GM18858 (cell line): ENCODE measurements around the gene RDH16.
"Not testable (repeated sequence)": the region's sequence is repeated elsewhere in the genome, so short reads cannot be mapped to it uniquely, and the experiment has no call there.

ENCODE experiments used
- ATAC-seq: cut with Tn5 transposase; IDR thresholded peaks from one replicate; pipeline ENCODE4 v1.9.1; 2021; ENCODE audit not compliant: unreplicated experiment

Gene RDH16

DNA sequence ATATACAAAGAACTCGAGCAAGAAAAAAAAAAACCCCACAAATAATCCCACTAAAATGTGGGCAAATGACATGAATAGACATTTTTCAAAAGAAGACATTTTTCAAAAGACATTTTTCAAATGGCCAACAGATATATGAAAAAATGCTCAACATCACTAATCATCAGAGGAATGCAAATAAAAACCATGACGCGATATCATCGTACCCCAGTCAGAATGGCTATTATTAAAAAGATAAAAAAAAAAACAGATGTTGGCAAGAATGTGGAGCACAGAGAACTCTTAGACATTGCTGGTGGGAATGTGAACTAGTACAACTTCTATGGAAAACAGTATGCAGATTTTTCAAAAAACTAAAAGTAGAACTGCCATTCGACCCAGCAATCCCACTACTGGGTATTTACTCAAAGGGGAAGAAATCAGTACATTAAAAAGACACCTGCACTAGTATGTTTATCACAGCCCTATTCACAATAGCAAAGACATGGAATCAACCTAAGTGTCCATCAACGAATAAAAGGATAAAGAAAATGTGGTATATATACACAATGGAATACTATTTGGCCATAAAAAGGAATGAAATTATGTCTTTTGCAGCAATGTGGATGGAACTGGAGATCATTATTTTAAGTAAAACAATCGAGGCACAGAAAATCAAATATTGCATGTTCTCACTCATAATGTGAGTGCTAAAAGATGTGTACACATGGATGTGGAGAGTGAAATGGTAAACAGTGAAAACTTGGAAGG is 32.6 kb upstream of the RDH16 start:
- ATAC-seq = no peak

DNA sequence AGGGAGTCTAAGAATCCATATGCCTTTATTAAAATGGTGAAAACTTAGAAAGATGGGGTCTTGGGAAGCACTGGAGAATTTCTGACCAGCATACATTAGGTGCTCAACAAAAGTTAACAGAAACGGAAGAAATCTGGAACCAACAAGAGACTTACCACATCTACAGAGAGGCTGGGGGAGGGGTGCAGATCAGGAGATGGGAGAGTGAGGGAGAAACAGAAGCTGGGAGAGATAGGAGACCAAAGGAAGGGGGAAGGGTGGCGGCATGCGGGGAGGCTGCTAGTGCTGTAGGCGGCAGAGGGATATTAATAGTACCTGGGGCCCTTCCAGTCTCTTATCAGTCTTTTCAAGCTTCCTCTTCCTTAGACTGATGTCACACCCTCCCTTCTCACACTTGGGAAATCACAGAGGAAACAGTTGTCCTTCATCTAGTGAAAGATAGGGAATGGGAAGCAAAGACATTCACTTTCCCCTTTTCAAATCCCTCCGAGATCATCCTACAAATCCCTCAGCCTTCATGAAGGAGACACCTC is 30.9 kb upstream of the RDH16 start:
- ATAC-seq = no peak

DNA sequence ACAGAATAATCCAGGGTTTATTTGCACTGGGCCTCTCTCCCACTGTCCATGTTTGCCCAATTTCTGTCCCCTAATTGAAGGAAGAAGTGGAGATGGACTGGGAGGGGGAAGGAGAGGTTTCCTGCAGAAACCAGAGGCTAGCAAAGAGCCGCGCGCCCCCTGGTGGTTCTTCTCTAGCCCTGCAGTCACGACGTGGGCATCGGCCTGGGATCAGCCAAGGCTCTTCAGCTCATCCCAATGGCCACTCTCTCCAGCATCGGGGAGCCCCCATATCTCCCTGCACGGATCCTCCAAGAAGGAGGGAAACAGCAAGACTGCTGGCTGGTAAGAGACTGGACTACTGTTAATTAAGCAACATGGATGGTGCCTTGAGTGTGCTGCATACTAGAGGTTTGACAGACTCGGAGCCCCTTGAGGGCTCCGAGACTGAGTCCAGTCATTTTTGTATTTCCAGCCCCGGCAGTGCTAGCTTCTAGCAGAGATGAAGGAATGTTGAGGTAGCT is 30.2 kb upstream of the RDH16 start:
- no peak for ATAC-seq

DNA sequence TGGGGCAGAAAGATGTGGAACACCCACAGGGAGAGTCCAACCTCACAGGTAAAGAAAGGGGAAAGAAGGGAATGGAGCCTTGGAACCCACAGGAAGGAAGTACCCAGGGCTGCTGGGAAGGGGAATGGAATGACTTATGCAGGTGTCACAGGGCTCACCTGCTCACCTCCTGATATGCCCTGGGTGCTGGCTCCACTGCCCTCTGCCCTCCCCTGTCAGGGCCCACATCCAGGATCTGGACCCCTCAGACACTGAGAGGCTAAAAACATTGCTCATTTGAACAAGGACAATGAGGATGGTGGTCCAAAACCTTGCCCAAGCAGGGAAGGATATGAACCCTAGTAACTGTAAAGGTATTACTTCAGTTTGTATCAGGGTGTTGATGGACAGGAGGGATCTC is 29.6 kb upstream of the RDH16 start:
- ATAC-seq = no peak

GRCh38 chr12:56985714-56986113 is 28.3 kb upstream of the RDH16 start:
- ATAC-seq = not testable (repeated sequence)

- ATAC-seq = no peak
These were observed 26.0 kb upstream of the RDH16 start for GRCh38 chr12:56983386-56983785.

DNA sequence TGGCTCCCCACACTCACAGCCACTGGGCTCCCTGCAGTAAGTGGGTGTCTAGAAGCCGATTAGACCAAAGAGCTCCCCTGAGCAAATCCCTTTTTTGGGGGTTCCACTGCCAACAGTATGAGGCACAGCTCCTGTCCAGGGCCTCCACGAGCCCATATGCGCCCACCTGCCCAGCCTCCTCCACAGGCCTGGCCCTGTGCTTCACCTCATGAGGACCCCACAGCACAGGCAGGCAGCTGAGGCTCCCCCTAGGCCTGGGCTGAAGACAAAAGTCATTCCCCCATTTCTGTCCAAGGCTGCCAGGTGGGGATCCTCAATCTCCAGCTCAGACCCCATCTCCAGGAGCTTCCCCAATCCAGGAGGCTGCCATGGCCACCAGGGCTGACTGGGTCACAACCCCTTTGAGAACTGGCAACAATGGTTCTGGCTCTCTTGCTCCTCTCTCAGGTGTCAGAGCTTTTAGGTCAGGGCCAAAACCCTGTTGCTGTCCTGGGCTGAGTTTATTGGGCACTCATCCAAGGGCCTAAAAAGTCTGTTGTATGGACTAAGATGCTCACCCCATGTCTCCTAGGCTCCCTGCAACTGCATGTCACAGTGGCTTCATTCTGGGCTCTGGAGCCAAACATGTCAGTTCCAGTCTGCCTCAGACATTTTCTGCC is 25.3 kb upstream of the RDH16 start:
- not testable (repeated sequence) for ATAC-seq

GRCh38 chr12:56980941-56981530 is 23.6 kb upstream of the RDH16 start:
- no peak for ATAC-seq

DNA sequence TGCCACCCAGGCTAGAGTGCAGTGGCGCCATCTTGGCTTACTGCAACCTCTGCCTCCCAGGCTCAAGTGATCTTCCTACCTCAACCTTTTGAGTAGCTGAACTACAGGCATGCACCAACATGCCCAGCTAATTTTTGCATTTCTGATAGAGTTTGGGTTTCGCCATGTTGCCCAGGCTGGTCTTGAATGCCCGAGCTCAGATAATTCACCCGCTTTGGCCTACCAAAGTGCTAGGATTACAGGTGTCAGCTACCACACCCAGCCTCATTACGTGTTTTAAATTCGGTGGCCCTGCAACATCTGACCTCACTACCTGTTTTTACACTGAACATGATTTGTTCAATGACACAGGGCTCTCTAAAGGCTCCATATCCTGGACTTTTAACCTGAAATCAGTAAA is 22.9 kb upstream of the RDH16 start:
- ATAC-seq = no peak

GRCh38 chr12:56979628-56980027 is 22.2 kb upstream of the RDH16 start:
- ATAC-seq = no peak

DNA sequence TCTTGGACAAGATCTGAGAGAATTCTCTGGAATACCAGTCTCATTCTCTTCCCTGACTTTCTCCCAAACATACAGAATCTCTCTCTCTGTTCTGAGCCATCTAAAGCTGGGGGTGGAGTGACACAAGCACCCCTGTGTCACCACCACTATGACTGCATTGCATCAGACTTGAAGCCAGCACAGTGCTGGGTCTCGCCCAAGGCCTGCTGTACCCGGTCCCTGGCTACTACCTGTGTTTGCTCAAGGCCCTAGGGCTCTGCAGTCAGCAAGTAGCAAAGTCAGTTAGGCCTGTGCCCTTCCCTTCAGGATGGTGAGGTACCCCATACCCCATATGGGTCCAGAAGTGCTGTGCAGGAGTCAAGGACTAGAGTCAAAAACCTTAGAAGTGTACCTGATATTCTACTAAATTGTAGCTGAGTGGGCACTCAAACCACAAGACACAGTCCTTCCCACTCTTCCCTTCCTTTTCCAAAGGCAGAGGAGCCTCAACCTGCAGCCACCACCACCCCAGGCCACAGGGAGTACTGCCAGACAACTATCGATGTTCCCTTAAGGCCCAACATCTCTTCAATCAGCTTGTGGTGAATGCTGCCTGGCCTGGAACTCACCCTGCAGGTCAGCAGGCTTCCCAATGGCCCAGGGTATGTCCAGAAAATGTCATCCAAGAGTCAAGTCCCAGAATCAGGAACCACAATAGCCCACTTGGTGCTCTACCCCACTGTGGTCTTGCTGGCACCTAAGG is 21.2 kb upstream of the RDH16 start:
- ATAC-seq = no peak

DNA sequence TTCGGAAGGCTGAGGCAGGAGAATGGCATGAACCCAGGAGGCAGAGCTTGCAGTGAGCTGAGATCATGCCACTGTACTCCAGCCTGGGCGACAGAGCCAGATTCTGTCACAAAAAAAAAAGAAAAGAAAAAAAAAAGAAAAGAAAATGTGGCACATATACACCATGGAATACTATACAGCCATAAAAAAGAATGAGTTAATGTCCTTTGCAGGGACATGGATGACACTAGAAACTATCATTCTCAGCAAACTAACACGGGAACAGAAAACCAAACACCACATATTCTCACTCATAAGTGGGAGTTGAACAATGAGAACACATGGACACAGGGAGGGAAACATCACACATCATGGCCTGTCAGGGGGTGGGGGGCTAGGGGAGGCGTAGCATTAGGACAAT is 20.0 kb upstream of the RDH16 start:
- ATAC-seq = not testable (repeated sequence)

DNA sequence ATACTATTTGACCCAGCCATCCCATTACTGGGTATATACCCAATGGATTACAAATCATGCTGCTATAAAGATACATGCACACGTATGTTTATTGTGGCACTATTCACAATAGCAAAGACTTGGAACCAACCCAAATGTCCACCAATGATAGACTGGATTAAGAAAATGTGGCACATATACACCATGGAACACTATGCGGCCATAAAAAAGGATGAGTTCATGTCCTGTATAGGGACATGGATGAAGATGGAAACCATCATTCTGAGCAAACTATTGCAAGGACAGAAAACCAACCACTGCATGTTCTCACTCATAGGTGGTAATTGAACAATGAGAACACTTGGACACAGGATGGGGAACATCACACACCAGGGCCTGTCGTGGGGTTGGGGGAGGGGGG is 16.8 kb upstream of the RDH16 start:
- not testable (repeated sequence) for ATAC-seq

DNA sequence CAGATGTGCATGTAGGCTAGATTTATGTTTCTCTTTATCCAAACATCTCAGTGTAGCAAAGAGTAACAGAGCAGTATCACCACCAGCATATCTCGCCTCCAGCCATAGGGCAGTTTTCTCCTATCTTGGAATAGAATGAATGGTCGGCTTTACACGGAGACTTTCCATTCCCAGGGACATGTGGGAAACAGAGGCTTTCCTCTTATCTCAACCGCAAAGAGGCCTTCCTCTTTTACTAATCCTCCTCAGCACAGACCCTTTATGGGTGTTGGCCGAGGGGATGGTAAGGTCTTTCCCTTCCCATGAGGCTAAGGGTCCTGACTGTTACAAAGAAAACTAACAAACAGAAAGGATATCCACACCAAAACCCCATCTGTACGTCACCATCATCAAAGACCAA is 11.5 kb upstream of the RDH16 start:
- ATAC-seq = not testable (repeated sequence)

DNA sequence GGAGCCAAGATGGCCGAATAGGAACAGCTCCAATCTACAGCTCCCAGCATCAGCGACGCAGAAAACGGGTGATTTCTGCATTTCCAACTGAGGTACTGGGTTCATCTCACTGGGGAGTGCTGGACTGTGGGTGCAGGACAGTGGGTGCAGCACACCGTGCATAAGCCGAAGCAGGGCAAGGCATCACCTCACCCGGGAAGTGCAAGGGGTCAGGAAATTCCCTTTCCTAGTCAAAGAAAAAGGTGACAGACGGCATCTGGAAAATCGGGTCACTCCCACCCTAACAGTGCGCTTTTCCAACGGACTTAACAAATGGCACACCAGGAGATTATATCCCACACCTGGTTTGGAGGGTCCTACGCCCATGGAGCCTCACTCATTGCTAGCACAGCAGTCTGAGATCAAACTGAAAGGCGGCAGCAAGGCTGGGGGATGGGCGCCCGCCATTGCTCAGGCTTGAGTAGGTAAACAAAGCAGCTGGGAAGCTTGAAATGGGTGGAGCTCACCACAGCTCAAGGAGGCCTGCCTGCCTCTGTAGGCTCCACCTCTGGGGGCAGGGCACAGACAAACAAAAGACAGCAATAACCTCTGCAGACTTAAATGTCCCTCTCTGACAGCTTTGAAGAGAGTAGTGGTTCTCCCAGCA is 8.7 kb upstream of the RDH16 start:
- not testable (repeated sequence) for ATAC-seq

DNA sequence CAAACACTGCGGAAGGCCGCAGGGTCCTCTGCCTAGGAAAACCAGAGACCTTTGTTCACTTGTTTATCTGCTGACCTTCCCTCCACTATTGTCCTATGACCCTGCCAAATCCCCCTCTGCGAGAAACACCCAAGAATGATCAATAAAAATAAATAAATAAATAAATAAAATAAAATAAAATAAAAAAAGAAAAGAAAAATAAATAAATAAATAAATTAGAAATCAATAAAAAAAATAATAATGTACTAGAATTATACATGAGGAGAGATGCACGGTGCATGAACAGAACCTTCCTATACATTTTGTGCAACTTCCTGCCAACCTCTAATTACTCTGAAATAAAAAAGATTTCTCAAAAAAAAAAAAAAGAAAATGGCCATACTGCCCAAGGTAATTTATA is 7.7 kb upstream of the RDH16 start:
- ATAC-seq = not testable (repeated sequence)

- ATAC-seq = not testable (repeated sequence)
These were observed 6.1 kb upstream of the RDH16 start for GRCh38 chr12:56963557-56963956.

DNA sequence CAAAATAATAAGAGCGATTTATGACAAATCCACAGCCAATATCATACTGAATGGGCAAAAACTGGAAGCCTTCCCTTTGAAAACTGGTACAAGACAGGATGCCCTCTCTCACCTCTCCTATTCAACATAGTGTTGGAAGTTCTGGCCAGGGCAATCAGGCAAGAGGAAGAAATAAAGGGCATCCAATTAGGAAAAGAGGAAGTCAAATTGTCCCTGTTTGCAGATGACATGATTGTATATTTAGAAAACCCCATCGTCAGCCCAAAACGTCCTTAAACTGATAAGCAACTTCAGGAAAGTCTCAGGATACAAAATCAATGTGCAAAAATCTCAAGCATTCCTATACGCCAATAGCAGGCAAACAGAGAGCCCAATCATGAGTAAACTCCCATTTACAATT is 4.8 kb upstream of the RDH16 start:
- not testable (repeated sequence) for ATAC-seq

GRCh38 chr12:56958422-56958821 is 1.0 kb upstream of the RDH16 start:
- ATAC-seq = no peak

DNA sequence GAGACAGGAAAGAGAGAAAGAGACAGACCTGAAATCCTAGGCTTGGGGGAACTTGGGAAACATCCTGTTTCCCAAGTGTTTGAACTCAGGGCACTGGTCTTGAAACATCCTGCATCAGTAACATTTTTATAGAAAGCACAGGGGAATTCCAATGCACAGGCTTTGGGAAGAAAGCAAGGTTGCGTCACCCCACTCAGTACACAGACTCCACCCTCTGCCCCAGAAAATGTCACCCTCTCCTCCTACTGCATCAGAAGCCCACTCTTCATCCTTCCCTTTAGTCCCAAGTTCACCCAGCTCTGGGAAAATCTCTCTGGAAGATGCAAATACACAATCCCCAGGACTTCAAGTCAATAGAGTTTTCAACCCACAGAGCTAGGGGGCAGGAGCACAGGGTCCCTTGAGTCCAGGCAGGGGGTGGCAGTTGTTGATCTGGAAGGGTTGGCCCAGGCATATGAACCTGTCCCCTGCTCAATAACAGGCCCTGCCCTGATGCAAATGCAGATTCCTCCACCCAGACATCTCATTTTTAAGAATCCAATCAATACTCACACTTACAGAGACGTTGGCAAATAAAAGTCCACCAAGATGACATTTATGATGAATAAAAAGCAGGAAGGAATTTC is 1.7 kb downstream of the RDH16 start:
- no peak for ATAC-seq
